ENCODE data around the gene RINT1.

Gene RINT1
- long read RNA-seq, transcript RINT1-201 (15 exons, 2,976 nt), result major isoform, 178 of 223 reads
- long read RNA-seq, partial matches to known transcripts, result 9 of 223 reads
- long read RNA-seq, other reads (novel, unspliced or antisense), result 36 of 223 reads

DNA sequence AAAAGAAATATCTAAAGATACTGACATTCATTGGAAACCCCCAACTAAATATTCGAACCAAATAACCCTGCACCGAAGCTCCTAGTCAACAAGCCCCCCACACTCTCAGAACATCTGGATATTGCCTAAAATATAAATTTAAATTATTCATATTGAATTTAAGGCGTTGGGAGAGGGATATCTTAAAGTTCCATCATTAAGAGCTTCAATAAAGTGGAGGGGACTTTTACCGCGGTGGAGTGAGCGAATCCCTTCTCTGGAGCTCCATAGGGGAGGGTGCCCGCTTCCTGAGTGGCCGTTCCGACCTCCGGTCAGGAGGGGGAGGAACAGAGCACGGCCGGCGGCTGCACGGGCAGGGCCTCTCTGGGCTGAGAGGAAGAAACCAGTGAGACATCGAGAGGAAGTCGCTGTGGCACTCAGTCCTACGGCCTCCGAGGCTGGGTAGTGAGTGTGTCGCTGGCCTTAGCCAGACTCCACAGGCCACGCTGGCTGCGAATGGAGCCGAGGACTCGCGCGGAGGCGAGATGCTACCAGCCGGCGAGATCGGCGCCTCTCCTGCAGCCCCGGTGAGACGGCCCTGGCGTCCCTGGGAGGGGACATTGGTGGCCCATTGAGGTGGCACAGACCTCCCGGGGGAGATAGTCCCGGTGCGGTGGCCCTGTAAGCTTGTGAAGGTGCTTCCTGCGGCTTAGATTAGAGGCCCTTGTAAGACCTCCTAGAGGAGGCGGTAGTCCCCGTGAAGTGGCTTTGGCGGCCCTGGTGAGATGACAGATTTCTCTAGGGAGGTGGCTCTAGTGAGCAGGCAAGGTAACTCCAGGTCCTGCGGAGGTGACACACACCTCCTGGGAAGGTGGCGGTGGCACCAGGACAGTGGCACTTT lies at the start of gene RINT1:
Gene RINT1, plus strand, starts transcription at position 410 of the 880 bp plus-strand sequence. Its CDS starts 115 bp downstream, at position 525.
- H3K4me3 ChIP-seq (replicated peaks; ENCODE audit: insufficient read depth, low read length), result peak within 1 kb of the TSS; percentile 98
- H3K27me3 ChIP-seq (ENCODE audit: insufficient read depth, poor library complexity, severe bottlenecking), result no peaks in the 10 kb centered on the region
- TF ChIP-seq SPI1 (IDR thresholded peaks at IDR 0.05; ENCODE audit: borderline replicate concordance, low read depth) (peak; percentile 92), GABPA (IDR thresholded peaks at IDR 0.05; ENCODE audit: low read depth) (peak; percentile 78), POLR2AphosphoS5 (IDR thresholded peaks at IDR 0.05; ENCODE audit: low read depth) (peak; percentile 98)
- TF ChIP-seq, protein P1, sequence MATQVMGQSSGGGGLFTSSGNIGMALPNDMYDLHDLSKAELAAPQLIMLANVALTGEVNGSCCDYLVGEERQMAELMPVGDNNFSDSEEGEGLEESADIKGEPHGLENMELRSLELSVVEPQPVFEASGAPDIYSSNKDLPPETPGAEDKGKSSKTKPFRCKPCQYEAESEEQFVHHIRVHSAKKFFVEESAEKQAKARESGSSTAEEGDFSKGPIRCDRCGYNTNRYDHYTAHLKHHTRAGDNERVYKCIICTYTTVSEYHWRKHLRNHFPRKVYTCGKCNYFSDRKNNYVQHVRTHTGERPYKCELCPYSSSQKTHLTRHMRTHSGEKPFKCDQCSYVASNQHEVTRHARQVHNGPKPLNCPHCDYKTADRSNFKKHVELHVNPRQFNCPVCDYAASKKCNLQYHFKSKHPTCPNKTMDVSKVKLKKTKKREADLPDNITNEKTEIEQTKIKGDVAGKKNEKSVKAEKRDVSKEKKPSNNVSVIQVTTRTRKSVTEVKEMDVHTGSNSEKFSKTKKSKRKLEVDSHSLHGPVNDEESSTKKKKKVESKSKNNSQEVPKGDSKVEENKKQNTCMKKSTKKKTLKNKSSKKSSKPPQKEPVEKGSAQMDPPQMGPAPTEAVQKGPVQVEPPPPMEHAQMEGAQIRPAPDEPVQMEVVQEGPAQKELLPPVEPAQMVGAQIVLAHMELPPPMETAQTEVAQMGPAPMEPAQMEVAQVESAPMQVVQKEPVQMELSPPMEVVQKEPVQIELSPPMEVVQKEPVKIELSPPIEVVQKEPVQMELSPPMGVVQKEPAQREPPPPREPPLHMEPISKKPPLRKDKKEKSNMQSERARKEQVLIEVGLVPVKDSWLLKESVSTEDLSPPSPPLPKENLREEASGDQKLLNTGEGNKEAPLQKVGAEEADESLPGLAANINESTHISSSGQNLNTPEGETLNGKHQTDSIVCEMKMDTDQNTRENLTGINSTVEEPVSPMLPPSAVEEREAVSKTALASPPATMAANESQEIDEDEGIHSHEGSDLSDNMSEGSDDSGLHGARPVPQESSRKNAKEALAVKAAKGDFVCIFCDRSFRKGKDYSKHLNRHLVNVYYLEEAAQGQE (IDR thresholded peaks at IDR 0.05; ENCODE audit: insufficient replicate concordance, low read depth), result peak; percentile 73
- TF ChIP-seq, protein P2, sequence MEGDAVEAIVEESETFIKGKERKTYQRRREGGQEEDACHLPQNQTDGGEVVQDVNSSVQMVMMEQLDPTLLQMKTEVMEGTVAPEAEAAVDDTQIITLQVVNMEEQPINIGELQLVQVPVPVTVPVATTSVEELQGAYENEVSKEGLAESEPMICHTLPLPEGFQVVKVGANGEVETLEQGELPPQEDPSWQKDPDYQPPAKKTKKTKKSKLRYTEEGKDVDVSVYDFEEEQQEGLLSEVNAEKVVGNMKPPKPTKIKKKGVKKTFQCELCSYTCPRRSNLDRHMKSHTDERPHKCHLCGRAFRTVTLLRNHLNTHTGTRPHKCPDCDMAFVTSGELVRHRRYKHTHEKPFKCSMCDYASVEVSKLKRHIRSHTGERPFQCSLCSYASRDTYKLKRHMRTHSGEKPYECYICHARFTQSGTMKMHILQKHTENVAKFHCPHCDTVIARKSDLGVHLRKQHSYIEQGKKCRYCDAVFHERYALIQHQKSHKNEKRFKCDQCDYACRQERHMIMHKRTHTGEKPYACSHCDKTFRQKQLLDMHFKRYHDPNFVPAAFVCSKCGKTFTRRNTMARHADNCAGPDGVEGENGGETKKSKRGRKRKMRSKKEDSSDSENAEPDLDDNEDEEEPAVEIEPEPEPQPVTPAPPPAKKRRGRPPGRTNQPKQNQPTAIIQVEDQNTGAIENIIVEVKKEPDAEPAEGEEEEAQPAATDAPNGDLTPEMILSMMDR (IDR thresholded peaks at IDR 0.05; ENCODE audit: insufficient read depth, low read length), result peak; percentile 72
- DNase-seq (ENCODE audit: low read depth in 1 of 2, low spot score in 1 of 2), result peak; percentile 87 to 96
- H3K27ac ChIP-seq (replicated peaks), result peak within 1 kb of the TSS; percentile 85

DNA sequence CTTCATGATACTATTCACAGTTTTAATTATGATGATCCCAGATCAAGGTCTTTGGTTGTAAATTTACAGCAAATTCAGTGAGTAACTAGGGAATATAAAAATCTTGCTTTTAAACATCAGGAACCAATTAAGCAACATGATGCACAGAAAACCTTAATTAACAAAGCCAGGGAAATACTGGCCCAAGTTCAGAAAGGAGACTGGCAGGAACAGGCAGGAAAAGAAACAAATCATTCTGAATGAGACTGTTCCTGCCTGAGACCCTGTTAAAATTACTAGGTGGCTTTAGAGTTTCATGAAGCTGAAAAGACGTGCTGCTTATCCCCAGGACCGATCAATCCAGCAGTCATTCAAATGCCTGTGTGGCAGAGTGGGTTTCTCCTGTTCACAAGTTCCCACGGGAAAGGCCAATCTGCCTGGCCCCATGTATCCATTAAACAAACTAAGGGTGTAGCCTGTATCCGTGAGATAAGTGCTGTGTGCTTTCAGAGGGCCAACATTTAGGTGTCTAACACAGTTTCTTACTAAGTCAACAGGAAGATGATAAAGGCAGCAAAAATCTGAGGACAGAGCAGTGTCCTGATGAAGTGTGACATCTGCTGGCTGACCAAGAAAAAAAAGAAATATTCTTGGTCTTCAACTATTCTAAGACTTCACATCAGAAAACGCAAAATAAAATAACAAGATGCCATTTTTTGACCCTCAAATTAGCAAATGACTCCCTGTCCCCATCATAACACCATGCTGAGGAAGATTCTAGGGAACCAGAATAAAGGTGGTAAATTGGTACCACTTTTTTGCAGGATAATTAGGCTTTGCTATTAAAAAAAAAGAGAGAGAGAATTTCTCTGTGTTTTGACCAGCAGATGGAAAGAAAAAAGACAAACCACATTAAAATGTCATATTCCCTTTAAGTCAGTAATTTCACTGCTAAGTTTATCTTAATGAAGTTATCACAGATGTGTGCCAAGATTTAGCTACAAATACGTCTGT lies 44.1 kb upstream of the RINT1 start:
- no peaks in the 10 kb centered on the region for H3K27me3 ChIP-seq (ENCODE audit: insufficient read depth, poor library complexity, severe bottlenecking)
- no peak for DNase-seq (ENCODE audit: low read depth in 1 of 2, low spot score in 1 of 2)
- TF ChIP-seq, protein P2 (IDR thresholded peaks at IDR 0.05; ENCODE audit: insufficient read depth, low read length), result no peak
- TF ChIP-seq, protein P1 (IDR thresholded peaks at IDR 0.05; ENCODE audit: insufficient replicate concordance, low read depth), result no peak
- no peak for TF ChIP-seq SPI1 (IDR thresholded peaks at IDR 0.05; ENCODE audit: borderline replicate concordance, low read depth)
- no peak for TF ChIP-seq GABPA (IDR thresholded peaks at IDR 0.05; ENCODE audit: low read depth)
- no peak for TF ChIP-seq POLR2AphosphoS5 (IDR thresholded peaks at IDR 0.05; ENCODE audit: low read depth)
- no peak overlapping the region for H3K27ac ChIP-seq (replicated peaks)
- no peak overlapping the region for H3K4me3 ChIP-seq (replicated peaks; ENCODE audit: insufficient read depth, low read length)

DNA sequence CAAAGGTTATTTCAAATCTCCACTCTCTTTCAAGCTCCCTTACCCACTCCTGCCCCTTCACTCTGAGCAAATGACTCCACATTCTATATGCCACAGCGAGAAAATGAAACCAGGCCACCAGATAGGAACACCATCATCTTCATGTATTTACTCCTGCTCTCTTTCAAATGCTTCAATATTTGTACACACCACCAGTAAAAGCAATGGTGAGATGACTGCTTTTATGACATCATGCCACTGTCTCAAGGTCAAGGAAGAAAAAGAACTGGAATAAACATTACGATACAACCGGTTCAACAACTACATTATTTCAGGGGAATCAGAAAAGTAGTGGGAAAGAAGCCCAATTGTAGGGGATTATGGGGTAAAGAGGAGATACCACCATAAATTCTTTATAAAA lies 42.6 kb upstream of the RINT1 start:
- Histone ChIP-seq H3K27me3 (ENCODE audit: insufficient read depth, poor library complexity, severe bottlenecking) (no peaks in the 10 kb centered on the region), H3K27ac (replicated peaks) (no peak overlapping the region), H3K4me3 (replicated peaks; ENCODE audit: insufficient read depth, low read length) (no peak overlapping the region)
- no peak for DNase-seq (ENCODE audit: low read depth in 1 of 2, low spot score in 1 of 2)
- TF ChIP-seq, protein P2 (IDR thresholded peaks at IDR 0.05; ENCODE audit: insufficient read depth, low read length), result no peak
- TF ChIP-seq POLR2AphosphoS5 (IDR thresholded peaks at IDR 0.05; ENCODE audit: low read depth) (no peak), SPI1 (IDR thresholded peaks at IDR 0.05; ENCODE audit: borderline replicate concordance, low read depth) (no peak), GABPA (IDR thresholded peaks at IDR 0.05; ENCODE audit: low read depth) (no peak)
- TF ChIP-seq, protein P1 (IDR thresholded peaks at IDR 0.05; ENCODE audit: insufficient replicate concordance, low read depth), result no peak

Data from HL-60 (cell line).